Activated CD4-positive, alpha-beta T cell treated with anti-CD3 and anti-CD28 coated beads, Interleukin-2, amount 50 U/mL, for 16 hours (primary cell): ENCODE measurements around the gene GPR137.

Experiments
- DNase-seq: peaks from one replicate; pipeline ENCODE4 v3.0.0-alpha.2; 2020

The GPR137 gene

GRCh38 chr11:64249563-64250414 lies 35.9 kb upstream of the GPR137 start:
- DNase-seq, result no peak

DNA sequence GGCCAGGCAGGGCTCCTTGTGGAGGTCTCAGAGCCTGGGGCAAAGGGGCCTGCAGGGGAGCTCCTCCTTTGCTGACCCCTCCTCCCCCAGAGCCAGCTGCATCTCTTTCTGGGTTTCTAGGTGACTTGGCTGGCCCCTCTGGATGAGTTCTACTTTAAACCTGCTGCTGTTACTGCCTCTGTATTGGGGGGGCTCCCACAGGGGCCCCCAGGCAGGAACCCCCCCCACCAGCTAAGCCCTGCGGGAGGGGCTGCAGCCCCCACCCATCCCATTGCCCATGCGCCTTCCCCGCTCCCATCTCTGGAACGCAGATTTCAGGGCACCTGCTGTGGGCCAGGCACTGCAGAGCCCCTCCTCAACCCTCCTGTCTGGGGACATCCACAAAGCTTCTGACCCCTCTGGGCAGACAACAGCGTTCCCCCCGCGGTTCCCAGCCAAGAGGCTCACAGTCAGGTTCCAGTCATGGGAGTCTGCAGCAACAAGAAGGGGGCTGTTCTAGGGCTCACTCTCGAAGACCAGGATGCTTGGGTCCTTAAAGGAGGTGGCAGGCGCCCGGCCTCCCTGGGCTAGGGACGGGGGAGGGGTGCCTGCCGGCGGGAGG lies 35.1 kb upstream of the GPR137 start:
- DNase-seq, result no peak

- DNase-seq, result peak; percentile 55
Measured at GRCh38 chr11:64251016-64251752, 34.5 kb upstream of the GPR137 start, which contains the start of gene PLCB3. Gene PLCB3 (plus strand): TSS chr11:64251530. CDS start chr11:64251650, 120 bp downstream.

DNA sequence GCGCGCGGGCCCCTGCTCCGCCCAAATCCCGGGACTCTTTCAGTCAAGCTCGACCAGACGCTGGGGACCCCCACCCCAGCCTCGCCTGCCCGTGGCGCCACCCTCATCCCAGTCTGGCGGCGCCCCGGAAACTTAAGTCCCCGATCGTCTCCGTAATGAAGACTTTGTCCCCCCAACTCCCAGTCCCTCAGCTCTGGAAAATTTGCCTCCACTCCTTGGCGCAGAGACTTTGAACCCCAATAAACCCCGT lies 34.0 kb upstream of the GPR137 start:
- DNase-seq, result no peak

- DNase-seq, result no peak
Measured at GRCh38 chr11:64252003-64252872, 33.4 kb upstream of the GPR137 start.

GRCh38 chr11:64253043-64253442 lies 32.6 kb upstream of the GPR137 start:
- no peak for DNase-seq

GRCh38 chr11:64253481-64253880 lies 32.2 kb upstream of the GPR137 start:
- no peak for DNase-seq

- DNase-seq, result no peak
Measured at GRCh38 chr11:64254326-64254725, 31.3 kb upstream of the GPR137 start.

GRCh38 chr11:64255135-64256128 lies 30.2 kb upstream of the GPR137 start:
- no peak for DNase-seq

GRCh38 chr11:64256300-64256699 lies 29.3 kb upstream of the GPR137 start:
- no peak for DNase-seq

DNA sequence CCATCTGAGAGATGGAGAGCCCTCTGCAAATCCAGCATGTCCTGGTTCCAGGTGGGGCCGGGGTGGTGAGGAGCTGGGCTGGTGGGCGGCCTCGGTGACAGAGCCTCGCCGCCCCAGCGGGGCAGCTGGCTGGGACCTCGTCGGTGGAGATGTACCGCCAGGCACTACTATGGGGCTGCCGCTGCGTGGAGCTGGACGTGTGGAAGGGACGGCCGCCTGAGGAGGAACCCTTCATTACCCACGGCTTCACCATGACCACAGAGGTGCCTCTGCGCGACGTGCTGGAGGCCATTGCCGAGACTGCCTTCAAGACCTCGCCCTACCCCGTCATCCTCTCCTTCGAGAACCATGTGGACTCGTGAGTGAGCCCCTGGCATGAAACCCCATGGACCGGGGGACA lies 27.3 kb upstream of the GPR137 start:
- DNase-seq, result no peak

GRCh38 chr11:64258946-64259532 lies 26.6 kb upstream of the GPR137 start:
- DNase-seq, result no peak

DNA sequence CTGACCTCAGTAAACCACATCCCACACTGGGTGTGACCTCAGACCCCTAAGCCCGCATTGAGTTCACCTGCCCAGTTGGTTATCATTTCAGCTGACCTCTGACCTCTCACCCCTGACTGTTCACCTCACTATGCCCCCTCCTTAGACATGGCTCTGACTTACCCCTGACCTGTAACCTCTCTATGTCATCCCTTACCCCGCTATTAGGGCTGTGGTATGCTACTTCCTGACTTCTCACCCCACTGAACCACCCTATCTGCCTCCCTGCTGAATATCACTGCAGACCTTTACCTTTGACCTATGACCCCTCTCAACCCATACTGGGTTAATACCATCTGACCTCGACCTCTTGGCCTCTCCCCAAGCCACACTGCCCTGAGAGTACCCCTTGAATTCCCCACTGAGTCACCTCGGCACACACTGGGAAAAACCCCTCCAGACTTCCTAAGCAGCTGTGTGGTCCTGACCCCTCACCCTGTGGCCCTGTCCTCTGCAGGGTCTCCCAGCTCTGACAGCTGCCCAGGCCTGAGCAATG lies 26.0 kb upstream of the GPR137 start:
- DNase-seq, result no peak

DNA sequence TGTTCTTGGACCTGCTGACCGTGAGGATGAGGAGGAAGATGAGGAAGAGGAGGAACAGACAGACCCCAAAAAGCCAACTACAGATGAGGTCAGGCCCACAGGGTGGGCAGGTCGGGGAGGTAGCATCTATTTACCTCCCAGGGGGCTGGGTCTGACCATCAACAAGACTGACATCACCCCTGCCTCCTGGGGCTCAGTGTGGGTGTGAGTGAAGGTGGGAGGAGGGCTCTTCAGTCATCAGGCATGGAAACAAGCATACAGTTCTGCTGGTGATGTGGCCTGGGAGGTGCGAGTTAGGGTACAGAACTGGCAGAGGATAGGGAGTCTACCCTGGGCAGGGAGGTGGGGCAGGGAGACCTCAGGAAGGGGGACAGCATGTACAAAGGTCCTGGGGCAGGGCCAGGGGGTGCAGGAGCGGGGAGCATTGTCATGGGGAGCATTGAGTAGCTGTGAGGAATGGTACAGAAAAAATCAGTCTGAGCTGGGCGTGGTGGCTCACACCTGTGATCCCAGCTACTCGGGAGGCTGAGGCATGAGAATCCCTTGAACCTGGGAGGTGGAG lies 25.4 kb upstream of the GPR137 start:
- DNase-seq, result no peak

GRCh38 chr11:64261556-64262080 lies 24.0 kb upstream of the GPR137 start:
- DNase-seq, result no peak

GRCh38 chr11:64262271-64263002 lies 23.2 kb upstream of the GPR137 start:
- DNase-seq, result no peak

DNA sequence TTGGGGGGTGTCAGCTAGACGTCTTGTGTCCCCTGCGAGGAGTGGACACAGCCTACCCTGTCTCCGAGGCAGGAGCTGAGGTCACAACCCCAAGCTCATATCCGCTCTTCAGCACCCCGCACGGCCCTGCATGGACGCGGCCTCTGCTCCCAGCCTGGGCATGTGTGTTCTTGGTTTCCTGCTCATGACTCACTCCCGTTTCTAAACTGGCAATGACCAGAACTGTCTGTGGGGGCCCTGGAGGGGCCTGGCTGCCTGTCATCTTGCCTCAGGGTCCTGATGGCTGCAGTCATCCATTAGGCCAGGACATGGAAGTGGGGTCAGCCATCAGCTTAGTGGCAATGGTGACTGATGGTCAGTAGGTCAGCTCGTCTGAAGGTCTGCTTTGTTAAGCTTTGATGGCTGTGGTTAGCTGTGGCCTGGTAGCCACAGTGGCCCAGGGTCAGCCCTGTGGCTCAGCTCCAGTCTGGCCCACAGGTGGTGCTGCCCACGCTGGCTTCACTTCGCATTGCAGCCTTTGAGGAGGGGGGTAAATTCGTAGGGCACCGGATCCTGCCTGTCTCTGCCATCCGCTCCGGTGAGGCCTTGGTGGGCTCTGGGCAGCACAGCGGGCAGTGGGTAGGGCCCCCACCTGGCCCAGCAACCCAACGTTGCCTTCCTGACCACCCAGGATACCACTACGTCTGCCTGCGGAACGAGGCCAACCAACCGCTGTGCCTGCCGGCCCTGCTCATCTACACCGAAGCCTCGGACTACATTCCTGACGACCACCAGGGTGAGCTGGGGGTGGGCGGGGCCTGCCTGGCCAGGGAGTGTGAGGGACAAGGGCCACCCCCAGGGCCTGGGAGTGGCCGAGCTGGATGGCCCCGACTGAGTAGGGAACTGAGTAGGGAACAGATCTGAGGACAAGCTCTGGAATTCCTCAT lies 22.4 kb upstream of the GPR137 start:
- DNase-seq, result no peak

- DNase-seq, result no peak
Measured at GRCh38 chr11:64263947-64264317, 21.7 kb upstream of the GPR137 start.
